Psoas muscle (tissue), 8 donors: ENCODE results near the gene RABGGTA. TPM values are rescaled to one million over a fixed set of nuclear protein-coding genes. Genes with fewer than 3 reads are reported as not detected.

Source experiments
- ATAC-seq, 4 donors: fragments of 200-7000 bp; cut with Tn5 transposase; one replicate each; pipeline ENCODE4 v1.9.1; 2020; ENCODE audit warnings: moderate library complexity in 3 of 4, mild to moderate bottlenecking in 2 of 4
- DNase-seq, 2 donors: peaks; one replicate each; pipeline ENCODE4 v3.0.0-alpha.2; 2020
- H3K27ac ChIP-seq: fragments of 200-600 bp; one replicate; pipeline ENCODE4 v1.8.0; 2022
- H3K27me3 ChIP-seq, 3 donors: fragments of 200-600 bp in 1 of 3; one replicate each; pipeline versions ENCODE4 v1.6.1 to v1.8.0; 2013 to 2022; ENCODE audit warnings: low read length in 2 of 3, mild to moderate bottlenecking in 2 of 3, moderate library complexity in 1 of 3; ENCODE audit not compliant: insufficient read depth in 3 of 3
- H3K36me3 ChIP-seq, 2 donors: fragments of 200-600 bp in 1 of 2; one replicate each; pipeline versions ENCODE4 v1.6.1 to v1.8.0; 2013 to 2022; ENCODE audit warnings: low read depth in 1 of 2, mild to moderate bottlenecking in 1 of 2, moderate library complexity in 1 of 2; ENCODE audit not compliant: insufficient read depth in 1 of 2
- H3K4me1 ChIP-seq: fragments of 200-600 bp; one replicate; pipeline ENCODE4 v1.8.0; 2022
- H3K4me3 ChIP-seq: fragments of 200-600 bp; one replicate; pipeline ENCODE4 v1.8.0; 2022; ENCODE audit warnings: mild to moderate bottlenecking
- H3K9me3 ChIP-seq: fragments of 200-600 bp; one replicate; pipeline ENCODE4 v1.8.0; 2022
- WGBS, 3 donors: extraction: QIAGEN DNeasy Blood & Tissue Kit; methylation state at CpG; one replicate each; pipeline versions ENCODE4 v1.1.6 to v1.1.7; 2013; 5-methylcytosine and 5-hydroxymethylcytosine counted together
- intact Hi-C, 2 donors: fragments of 100-400 bp; cut with DNase I; formaldehyde crosslinking; loops; one replicate each; pipeline versions ENCODE4 v1.11.0 to v1.14.2; 2022
- polyA plus RNA-seq, 3 donors: library from polyadenylated mRNA; stranded (reverse); fragments of 200-250 nt; gene quantifications; one replicate each; pipeline ENCODE4 v1.2.3, GENCODE V29; 2013
- total RNA-seq, 4 donors: library from RNA; stranded (reverse); fragmentation: NEBNext Ultra II Directional in 2 of 4; extraction: Animal tissue kit (Norgen Biotek cat#: 25700) in 2 of 4; gene quantifications; one replicate each; pipeline versions ENCODE4 v1.2.1 to v1.2.4, GENCODE V29; 2021 to 2023
- TF ChIP-seq, protein P1 (sequence below): fragments of 200-600 bp; IDR thresholded peaks from one replicate; pipeline ENCODE4 v1.8.0; 2022; ENCODE audit warnings: antibody characterized with exemption
- donor health status: healthy with polysubstance abuse.
- donor health status: DM: no; HTN: no; CAD: no; lungs with moderate emphysema.
- donor health status: Bipolar disorder and iron deficiency.
- donor health status: healthy.
- donor health status: DM: yes; HTN: yes; CAD: no.
- donor health status: DM: no; HTN: no; CAD: no.
- donor health status: DM: no; HTN: no; CAD: no.
- donor health status: DM: yes; HTN: yes; CAD: no.

The RABGGTA gene
- total and polyA plus RNA-seq, 7 donors: 15.1 to 36.2 (median 17.5) TPM

DNA sequence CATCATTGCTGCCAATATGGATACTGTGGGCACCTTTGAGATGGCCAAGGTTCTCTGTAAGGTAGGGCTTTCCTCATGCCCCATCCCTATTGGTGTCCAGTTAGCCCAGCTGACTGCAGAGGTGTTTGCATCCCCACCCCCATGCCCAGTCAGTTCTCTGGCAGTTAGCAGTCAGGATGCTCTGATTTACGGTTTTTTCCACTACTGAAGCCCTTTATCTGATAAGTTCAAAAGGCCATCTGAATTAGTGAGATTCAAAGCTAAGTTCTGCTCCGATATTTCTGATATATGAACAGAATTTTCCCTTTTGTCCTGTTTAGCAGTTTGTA, 37.9 kb downstream of the RABGGTA start:
- Histone ChIP-seq H3K27ac (peak overlapping the region; percentile 88), H3K27me3 (no peaks in the 10 kb centered on the region), H3K4me3 (peak overlapping the region; percentile 92), H3K36me3 (peaks cover 16 to 57% of the 10 kb centered on the region in 2 donors), H3K4me1 (peaks cover 58% of the 10 kb centered on the region), H3K9me3 (no peaks in the 10 kb centered on the region)
- ATAC-seq: no peak
- WGBS, 3 donors: 75 to 85% (median 76%) methylated on average over 2 of the region's 2 CpGs
- TF ChIP-seq, protein P1, sequence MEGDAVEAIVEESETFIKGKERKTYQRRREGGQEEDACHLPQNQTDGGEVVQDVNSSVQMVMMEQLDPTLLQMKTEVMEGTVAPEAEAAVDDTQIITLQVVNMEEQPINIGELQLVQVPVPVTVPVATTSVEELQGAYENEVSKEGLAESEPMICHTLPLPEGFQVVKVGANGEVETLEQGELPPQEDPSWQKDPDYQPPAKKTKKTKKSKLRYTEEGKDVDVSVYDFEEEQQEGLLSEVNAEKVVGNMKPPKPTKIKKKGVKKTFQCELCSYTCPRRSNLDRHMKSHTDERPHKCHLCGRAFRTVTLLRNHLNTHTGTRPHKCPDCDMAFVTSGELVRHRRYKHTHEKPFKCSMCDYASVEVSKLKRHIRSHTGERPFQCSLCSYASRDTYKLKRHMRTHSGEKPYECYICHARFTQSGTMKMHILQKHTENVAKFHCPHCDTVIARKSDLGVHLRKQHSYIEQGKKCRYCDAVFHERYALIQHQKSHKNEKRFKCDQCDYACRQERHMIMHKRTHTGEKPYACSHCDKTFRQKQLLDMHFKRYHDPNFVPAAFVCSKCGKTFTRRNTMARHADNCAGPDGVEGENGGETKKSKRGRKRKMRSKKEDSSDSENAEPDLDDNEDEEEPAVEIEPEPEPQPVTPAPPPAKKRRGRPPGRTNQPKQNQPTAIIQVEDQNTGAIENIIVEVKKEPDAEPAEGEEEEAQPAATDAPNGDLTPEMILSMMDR: no peak
- intact Hi-C loops: no loop called here
- DNase-seq: no peak

DNA sequence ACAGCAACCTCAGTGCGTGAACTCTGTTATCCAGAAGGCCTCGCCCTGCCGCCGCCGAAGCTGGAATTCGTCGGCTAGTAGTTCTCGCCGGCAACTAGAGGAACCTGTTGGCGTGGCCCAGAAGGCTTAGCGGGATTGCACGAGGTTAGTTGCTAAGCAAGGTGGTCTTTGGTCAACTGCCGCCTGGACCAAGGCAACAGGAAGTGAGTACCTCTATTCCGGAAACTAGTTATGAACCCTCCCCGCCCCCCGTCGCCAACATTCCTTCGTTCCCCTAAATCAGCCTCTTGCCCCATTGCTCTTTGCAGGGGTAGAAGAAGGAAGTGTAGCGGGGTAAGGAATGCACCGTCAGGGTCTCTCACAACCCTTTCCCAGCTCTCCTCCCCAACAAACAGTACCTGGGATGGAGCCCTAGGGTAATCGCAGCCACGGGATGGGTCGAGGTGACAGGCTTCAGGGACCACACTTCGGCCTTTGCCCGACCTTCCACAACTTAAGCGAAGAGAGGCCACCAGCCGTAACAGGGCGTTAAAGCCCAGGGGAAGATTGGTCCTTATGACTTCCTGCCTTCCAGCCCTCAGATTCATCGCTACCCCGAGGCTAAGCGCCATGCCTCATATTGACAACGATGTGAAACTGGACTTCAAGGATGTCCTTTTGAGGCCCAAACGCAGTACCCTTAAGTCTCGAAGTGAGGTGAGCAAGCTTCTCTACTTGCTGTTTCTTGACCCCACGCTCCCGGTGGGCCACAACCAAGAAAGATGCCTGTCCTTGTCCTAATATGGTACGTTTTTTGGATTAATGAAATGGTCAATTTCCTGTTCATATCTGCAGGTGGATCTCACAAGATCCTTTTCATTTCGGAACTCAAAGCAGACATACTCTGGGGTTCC, 38.5 kb downstream of the RABGGTA start, which contains the start of gene GMPR2:
GMPR2 (plus strand) TSS at position 285 of the 893 bp plus-strand sequence; CDS start at position 610, 325 bp downstream.
- intact Hi-C loops: no loop called here

DNA sequence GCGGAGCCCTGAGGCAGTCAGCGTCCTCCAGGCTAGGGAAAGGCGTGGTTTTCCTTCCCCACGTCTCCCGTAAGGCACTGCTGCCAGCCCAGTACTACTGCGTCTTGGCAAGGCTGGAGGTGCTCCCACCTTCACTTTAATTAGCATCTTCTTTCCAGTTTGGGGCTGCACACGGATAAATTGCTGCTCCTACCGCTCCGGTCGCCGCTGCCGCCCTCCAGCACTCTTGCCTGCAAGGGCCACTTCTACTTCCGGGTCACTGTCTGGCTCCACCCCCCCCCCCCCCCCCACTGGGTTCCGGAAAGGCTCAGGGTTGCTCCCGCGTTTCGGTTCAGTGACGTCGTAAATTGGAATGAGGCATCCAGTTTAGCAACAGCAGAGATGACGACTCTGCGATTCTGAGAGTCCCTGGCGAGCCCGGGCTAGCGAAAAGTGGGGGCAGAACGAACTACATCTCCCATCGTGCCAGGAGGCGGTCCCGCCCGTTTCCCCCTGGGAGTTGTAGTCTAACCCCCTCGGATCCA, 39.2 kb downstream of the RABGGTA start, which contains the start of gene NEDD8:
NEDD8 (minus strand) TSS at position 247 of the 524 bp plus-strand sequence; CDS start at position 147, 100 bp downstream.
- ATAC-seq: peak; percentile 87 to 93 (median 88)
- peak; percentile 95 to 97 for DNase-seq

More for the DNA sequence above, 38.5 kb downstream of the RABGGTA start, which contains the start of gene GMPR2:
- TF ChIP-seq, protein P1: no peak
- peak; percentile 60 to 78 (median 67) for ATAC-seq
- WGBS, 3 donors: 4 to 6% (median 5%) methylated on average over 38 of the region's 38 CpGs
- peak in 1 of 2 donors; percentile 83 for DNase-seq
- Histone ChIP-seq H3K4me1 (peaks cover 56% of the 10 kb centered on the region), H3K27me3 (no peaks in the 10 kb centered on the region), H3K9me3 (no peaks in the 10 kb centered on the region), H3K27ac (peak within 1 kb of the TSS; percentile 88), H3K4me3 (peak within 1 kb of the TSS; percentile 92), H3K36me3 (peaks cover 14 to 57% of the 10 kb centered on the region in 2 donors)

DNA sequence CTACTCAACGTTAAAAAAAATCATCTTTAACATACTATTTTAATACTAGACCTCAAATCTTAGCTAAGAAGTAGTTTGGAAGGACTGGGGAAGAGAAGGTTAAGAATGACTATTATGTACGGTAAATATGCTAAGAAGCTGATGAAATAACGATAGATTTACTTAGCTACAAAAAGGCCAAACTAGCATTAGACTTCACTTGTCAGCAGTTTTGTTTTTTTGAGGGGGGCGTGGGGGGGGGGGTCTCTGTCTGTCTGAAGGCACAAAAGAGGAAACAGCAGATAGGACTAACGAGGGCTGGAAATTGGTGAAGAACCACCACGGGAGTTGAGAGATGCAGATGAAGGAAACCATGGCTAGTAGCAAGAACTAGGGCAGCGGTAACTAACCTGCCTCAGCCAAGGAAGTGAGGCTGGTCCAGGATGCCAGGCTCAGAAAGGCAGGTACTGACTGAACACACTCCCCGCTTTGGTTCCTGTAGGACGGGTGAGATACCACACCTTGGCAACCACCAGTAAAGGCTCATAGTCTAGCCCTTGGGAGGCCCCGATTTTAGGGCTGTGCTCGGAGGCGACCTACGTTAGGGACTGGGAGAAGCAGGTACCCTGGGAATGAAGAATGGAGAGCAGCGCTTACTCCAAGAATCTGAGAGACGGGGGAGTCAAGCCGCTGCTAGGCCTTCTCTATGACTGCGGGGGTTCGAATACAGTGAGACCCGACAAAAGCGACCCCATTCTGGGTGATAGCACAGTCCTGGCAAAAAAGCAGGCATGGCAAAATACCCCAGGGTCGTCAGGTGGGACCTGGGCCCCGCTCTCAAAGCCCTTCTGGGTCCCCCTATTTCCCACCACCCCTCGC, 39.9 kb downstream of the RABGGTA start:
- Histone ChIP-seq H3K36me3 (peaks cover 6 to 48% of the 10 kb centered on the region in 2 donors), H3K27ac (peak overlapping the region; percentile 88), H3K9me3 (no peaks in the 10 kb centered on the region), H3K4me3 (peak overlapping the region; percentile 92), H3K4me1 (peaks cover 44% of the 10 kb centered on the region), H3K27me3 (no peaks in the 10 kb centered on the region)
- DNase-seq (no peak), ATAC-seq (peak in 3 of 4 donors; percentile 0 to 1 (median 1))
- TF ChIP-seq, protein P1: no peak
- intact Hi-C loops: no loop called here
- 10 to 13% (median 11%) methylated on average over 22 to 23 of the region's 23 CpGs for WGBS, 3 donors

More for the DNA sequence above, 39.2 kb downstream of the RABGGTA start, which contains the start of gene NEDD8:
- Histone ChIP-seq H3K27me3 (no peaks in the 10 kb centered on the region), H3K4me3 (peak within 1 kb of the TSS; percentile 92), H3K36me3 (peaks cover 13 to 55% of the 10 kb centered on the region in 2 donors), H3K4me1 (peaks cover 49% of the 10 kb centered on the region), H3K27ac (peak within 1 kb of the TSS; percentile 88), H3K9me3 (no peaks in the 10 kb centered on the region)
- 0 to 1% (median 1%) methylated on average over 28 to 30 of the region's 30 CpGs for WGBS, 3 donors
- intact Hi-C loops: no loop called here
- TF ChIP-seq, protein P1: no peak
